ENCODE data around the gene HP. TPM values are rescaled to one million over a fixed set of nuclear protein-coding genes. Genes with fewer than 3 reads are reported as not detected.

Gene HP
- total and polyA plus RNA-seq, 9 donors = 0.13 to 1.5 (median 0.95) TPM

GRCh38 chr16:72018470-72018869 lies 35.8 kb upstream of the HP start:
- H3K27ac ChIP-seq (ENCODE audit: low read length) = no peak overlapping the region
- peaks cover 7% of the 10 kb centered on the region for H3K4me1 ChIP-seq (ENCODE audit: control insufficient read depth, insufficient read depth, low read length)
- no peaks in the 10 kb centered on the region for H3K27me3 ChIP-seq (ENCODE audit: control insufficient read depth, insufficient read depth, low read length)
- WGBS (ENCODE audit: insufficient coverage) = 91% methylated on average over 8 of the region's 9 CpGs
- no peak overlapping the region for H3K4me3 ChIP-seq (ENCODE audit: low read length)
- no peaks in the 10 kb centered on the region for H3K9me3 ChIP-seq (replicated peaks; ENCODE audit: control insufficient read depth, low read depth, low read length)
- peaks cover 70% of the 10 kb centered on the region for H3K36me3 ChIP-seq (ENCODE audit: control insufficient read depth, insufficient read depth, low read length)
- no peak for DNase-seq

GRCh38 chr16:72021043-72021442 lies 33.3 kb upstream of the HP start:
- 73% methylated on average over 14 of the region's 15 CpGs for WGBS (ENCODE audit: insufficient coverage)
- H3K4me1 ChIP-seq (ENCODE audit: control insufficient read depth, insufficient read depth, low read length) = no peaks in the 10 kb centered on the region
- no peak overlapping the region for H3K4me3 ChIP-seq (ENCODE audit: low read length)
- no peaks in the 10 kb centered on the region for H3K27me3 ChIP-seq (ENCODE audit: control insufficient read depth, insufficient read depth, low read length)
- peaks cover 63% of the 10 kb centered on the region for H3K36me3 ChIP-seq (ENCODE audit: control insufficient read depth, insufficient read depth, low read length)
- H3K9me3 ChIP-seq (replicated peaks; ENCODE audit: control insufficient read depth, low read depth, low read length) = no peaks in the 10 kb centered on the region
- no peak overlapping the region for H3K27ac ChIP-seq (ENCODE audit: low read length)
- no peak for DNase-seq

- H3K9me3 ChIP-seq (replicated peaks; ENCODE audit: control insufficient read depth, low read depth, low read length) = no peaks in the 10 kb centered on the region
- no peak overlapping the region for H3K27ac ChIP-seq (ENCODE audit: low read length)
- 93% methylated on average over 13 of the region's 13 CpGs for WGBS (ENCODE audit: insufficient coverage)
- peaks cover 61% of the 10 kb centered on the region for H3K36me3 ChIP-seq (ENCODE audit: control insufficient read depth, insufficient read depth, low read length)
- H3K4me1 ChIP-seq (ENCODE audit: control insufficient read depth, insufficient read depth, low read length) = no peaks in the 10 kb centered on the region
- no peaks in the 10 kb centered on the region for H3K27me3 ChIP-seq (ENCODE audit: control insufficient read depth, insufficient read depth, low read length)
- no peak for DNase-seq
- H3K4me3 ChIP-seq (ENCODE audit: low read length) = no peak overlapping the region
Measured at GRCh38 chr16:72022127-72022526, 32.2 kb upstream of the HP start.

GRCh38 chr16:72023962-72024361 lies 30.3 kb upstream of the HP start:
- Histone ChIP-seq H3K4me1 (ENCODE audit: control insufficient read depth, insufficient read depth, low read length) (no peaks in the 10 kb centered on the region), H3K27me3 (ENCODE audit: control insufficient read depth, insufficient read depth, low read length) (no peaks in the 10 kb centered on the region), H3K36me3 (ENCODE audit: control insufficient read depth, insufficient read depth, low read length) (peaks cover 58% of the 10 kb centered on the region), H3K9me3 (replicated peaks; ENCODE audit: control insufficient read depth, low read depth, low read length) (no peaks in the 10 kb centered on the region), H3K4me3 (ENCODE audit: low read length) (no peak overlapping the region), H3K27ac (ENCODE audit: low read length) (no peak overlapping the region)
- WGBS (ENCODE audit: insufficient coverage) = 85% methylated on average over 7 of the region's 10 CpGs
- no peak for DNase-seq

- no peak for DNase-seq
- Histone ChIP-seq H3K27ac (ENCODE audit: low read length) (no peak overlapping the region), H3K4me3 (ENCODE audit: low read length) (no peak overlapping the region), H3K9me3 (replicated peaks; ENCODE audit: control insufficient read depth, low read depth, low read length) (no peaks in the 10 kb centered on the region), H3K36me3 (ENCODE audit: control insufficient read depth, insufficient read depth, low read length) (peaks cover 56% of the 10 kb centered on the region), H3K4me1 (ENCODE audit: control insufficient read depth, insufficient read depth, low read length) (no peaks in the 10 kb centered on the region), H3K27me3 (ENCODE audit: control insufficient read depth, insufficient read depth, low read length) (no peaks in the 10 kb centered on the region)
- WGBS (ENCODE audit: insufficient coverage) = 80% methylated on average over 1 of the region's 6 CpGs
Measured at GRCh38 chr16:72024862-72025382, 29.4 kb upstream of the HP start.

- DNase-seq = no peak
- Histone ChIP-seq H3K27me3 (ENCODE audit: control insufficient read depth, insufficient read depth, low read length) (no peaks in the 10 kb centered on the region), H3K27ac (ENCODE audit: low read length) (no peak overlapping the region), H3K36me3 (ENCODE audit: control insufficient read depth, insufficient read depth, low read length) (peaks cover 53% of the 10 kb centered on the region), H3K4me1 (ENCODE audit: control insufficient read depth, insufficient read depth, low read length) (no peaks in the 10 kb centered on the region), H3K4me3 (ENCODE audit: low read length) (no peak overlapping the region), H3K9me3 (replicated peaks; ENCODE audit: control insufficient read depth, low read depth, low read length) (no peaks in the 10 kb centered on the region)
- whole genome bisulfite sequencing (ENCODE audit: insufficient coverage) = 87% methylated on average over 18 of the region's 19 CpGs
Measured at GRCh38 chr16:72025404-72026114, 28.7 kb upstream of the HP start.

- H3K4me3 ChIP-seq (ENCODE audit: low read length) = no peak overlapping the region
- H3K36me3 ChIP-seq (ENCODE audit: control insufficient read depth, insufficient read depth, low read length) = peaks cover 31% of the 10 kb centered on the region
Measured at GRCh38 chr16:72027669-72028378, 26.5 kb upstream of the HP start.

GRCh38 chr16:72029567-72030271 lies 24.6 kb upstream of the HP start:
- H3K4me1 ChIP-seq (ENCODE audit: control insufficient read depth, insufficient read depth, low read length) = no peaks in the 10 kb centered on the region
- H3K9me3 ChIP-seq (replicated peaks; ENCODE audit: control insufficient read depth, low read depth, low read length) = no peaks in the 10 kb centered on the region
- H3K36me3 ChIP-seq (ENCODE audit: control insufficient read depth, insufficient read depth, low read length) = peaks cover 16% of the 10 kb centered on the region
- no peak for DNase-seq
- H3K4me3 ChIP-seq (ENCODE audit: low read length) = no peak overlapping the region
- no peaks in the 10 kb centered on the region for H3K27me3 ChIP-seq (ENCODE audit: control insufficient read depth, insufficient read depth, low read length)
- H3K27ac ChIP-seq (ENCODE audit: low read length) = no peak overlapping the region
- WGBS (ENCODE audit: insufficient coverage) = 90% methylated on average over 6 of the region's 7 CpGs

More at GRCh38 chr16:72027669-72028378, 26.5 kb upstream of the HP start:
- no peaks in the 10 kb centered on the region for H3K9me3 ChIP-seq (replicated peaks; ENCODE audit: control insufficient read depth, low read depth, low read length)
- no peak for DNase-seq
- 100% methylated on average over 1 of the region's 6 CpGs for WGBS (ENCODE audit: insufficient coverage)
- H3K27ac ChIP-seq (ENCODE audit: low read length) = no peak overlapping the region
- no peaks in the 10 kb centered on the region for H3K4me1 ChIP-seq (ENCODE audit: control insufficient read depth, insufficient read depth, low read length)
- no peaks in the 10 kb centered on the region for H3K27me3 ChIP-seq (ENCODE audit: control insufficient read depth, insufficient read depth, low read length)

GRCh38 chr16:72033437-72033836 lies 20.9 kb upstream of the HP start:
- H3K4me3 ChIP-seq (ENCODE audit: low read length) = no peak overlapping the region
- no peak overlapping the region for H3K27ac ChIP-seq (ENCODE audit: low read length)
- no peaks in the 10 kb centered on the region for H3K27me3 ChIP-seq (ENCODE audit: control insufficient read depth, insufficient read depth, low read length)
- DNase-seq = no peak
- no peaks in the 10 kb centered on the region for H3K9me3 ChIP-seq (replicated peaks; ENCODE audit: control insufficient read depth, low read depth, low read length)
- no peaks in the 10 kb centered on the region for H3K4me1 ChIP-seq (ENCODE audit: control insufficient read depth, insufficient read depth, low read length)
- H3K36me3 ChIP-seq (ENCODE audit: control insufficient read depth, insufficient read depth, low read length) = peaks cover 1% of the 10 kb centered on the region
- 67% methylated on average over 1 of the region's 4 CpGs for WGBS (ENCODE audit: insufficient coverage)

- H3K4me1 ChIP-seq (ENCODE audit: control insufficient read depth, insufficient read depth, low read length) = no peaks in the 10 kb centered on the region
- no peaks in the 10 kb centered on the region for H3K27me3 ChIP-seq (ENCODE audit: control insufficient read depth, insufficient read depth, low read length)
- 70% methylated on average over 2 of the region's 5 CpGs for WGBS (ENCODE audit: insufficient coverage)
- H3K4me3 ChIP-seq (ENCODE audit: low read length) = no peak overlapping the region
- no peaks in the 10 kb centered on the region for H3K9me3 ChIP-seq (replicated peaks; ENCODE audit: control insufficient read depth, low read depth, low read length)
- H3K36me3 ChIP-seq (ENCODE audit: control insufficient read depth, insufficient read depth, low read length) = no peaks in the 10 kb centered on the region
- DNase-seq = no peak
- no peak overlapping the region for H3K27ac ChIP-seq (ENCODE audit: low read length)
Measured at GRCh38 chr16:72036098-72036497, 18.2 kb upstream of the HP start.

Measured in muscle of leg (tissue), 11 donors.